ENCODE results near the gene ASTN2.

DNA sequence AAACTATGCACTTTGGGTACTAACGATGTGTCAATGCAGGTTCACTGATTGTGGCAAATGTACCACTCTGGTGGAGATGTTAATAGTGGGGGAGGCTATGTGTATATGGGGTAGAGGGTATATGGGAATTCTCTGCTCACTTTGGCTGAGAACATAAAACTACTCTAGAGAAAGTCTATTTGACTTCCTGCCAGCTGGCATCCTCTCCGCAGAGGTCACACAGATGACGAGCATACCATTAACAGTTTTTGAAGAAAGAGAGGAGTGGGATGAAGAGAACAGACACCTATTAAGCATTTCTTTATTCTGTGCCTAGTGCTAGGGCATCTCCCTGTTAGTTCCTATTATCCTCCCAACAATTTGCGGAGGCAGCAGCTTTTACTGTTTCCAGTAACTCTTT is 786.1 kb downstream of the ASTN2 start:
- TF ChIP-seq POLR2A (IDR thresholded peaks at IDR 0.05) (no peak), POLR2AphosphoS5 (IDR thresholded peaks at IDR 0.05) (no peak), EP300 (IDR thresholded peaks at IDR 0.05) (no peak)
- TF ChIP-seq, protein P1, sequence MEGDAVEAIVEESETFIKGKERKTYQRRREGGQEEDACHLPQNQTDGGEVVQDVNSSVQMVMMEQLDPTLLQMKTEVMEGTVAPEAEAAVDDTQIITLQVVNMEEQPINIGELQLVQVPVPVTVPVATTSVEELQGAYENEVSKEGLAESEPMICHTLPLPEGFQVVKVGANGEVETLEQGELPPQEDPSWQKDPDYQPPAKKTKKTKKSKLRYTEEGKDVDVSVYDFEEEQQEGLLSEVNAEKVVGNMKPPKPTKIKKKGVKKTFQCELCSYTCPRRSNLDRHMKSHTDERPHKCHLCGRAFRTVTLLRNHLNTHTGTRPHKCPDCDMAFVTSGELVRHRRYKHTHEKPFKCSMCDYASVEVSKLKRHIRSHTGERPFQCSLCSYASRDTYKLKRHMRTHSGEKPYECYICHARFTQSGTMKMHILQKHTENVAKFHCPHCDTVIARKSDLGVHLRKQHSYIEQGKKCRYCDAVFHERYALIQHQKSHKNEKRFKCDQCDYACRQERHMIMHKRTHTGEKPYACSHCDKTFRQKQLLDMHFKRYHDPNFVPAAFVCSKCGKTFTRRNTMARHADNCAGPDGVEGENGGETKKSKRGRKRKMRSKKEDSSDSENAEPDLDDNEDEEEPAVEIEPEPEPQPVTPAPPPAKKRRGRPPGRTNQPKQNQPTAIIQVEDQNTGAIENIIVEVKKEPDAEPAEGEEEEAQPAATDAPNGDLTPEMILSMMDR (IDR thresholded peaks at IDR 0.05) = no peak

Data from sigmoid colon (tissue), 4 donors.